ENCODE results near the gene MANEA.

MANEA gene

DNA sequence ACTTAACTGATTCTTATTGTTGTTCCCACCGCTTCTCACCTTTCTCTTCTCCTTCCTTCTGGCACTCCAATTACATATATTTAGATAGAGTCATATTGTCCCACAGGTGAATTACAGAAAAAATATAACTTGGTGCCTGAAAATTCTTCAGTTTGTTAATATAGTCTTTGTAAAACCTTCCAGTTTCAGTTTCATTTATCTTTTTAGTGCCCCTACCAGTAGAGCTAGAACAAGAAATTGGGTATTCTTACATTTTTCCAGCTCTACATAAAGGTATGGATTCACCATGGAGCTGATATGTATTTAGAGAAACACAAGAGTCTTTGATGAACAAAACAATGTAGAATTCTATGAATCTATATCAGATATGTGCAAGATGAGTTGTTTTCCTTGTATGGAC is 10.7 kb downstream of the MANEA start:
- Histone ChIP-seq H3K27ac (replicated peaks) (no peak overlapping the region), H3K27me3 (ENCODE audit: insufficient read depth, poor library complexity, severe bottlenecking) (no peaks in the 10 kb centered on the region), H3K4me3 (replicated peaks; ENCODE audit: insufficient read depth, low read length) (no peak overlapping the region)
- TF ChIP-seq POLR2AphosphoS5 (IDR thresholded peaks at IDR 0.05; ENCODE audit: low read depth) = no peak
- TF ChIP-seq, protein P1, sequence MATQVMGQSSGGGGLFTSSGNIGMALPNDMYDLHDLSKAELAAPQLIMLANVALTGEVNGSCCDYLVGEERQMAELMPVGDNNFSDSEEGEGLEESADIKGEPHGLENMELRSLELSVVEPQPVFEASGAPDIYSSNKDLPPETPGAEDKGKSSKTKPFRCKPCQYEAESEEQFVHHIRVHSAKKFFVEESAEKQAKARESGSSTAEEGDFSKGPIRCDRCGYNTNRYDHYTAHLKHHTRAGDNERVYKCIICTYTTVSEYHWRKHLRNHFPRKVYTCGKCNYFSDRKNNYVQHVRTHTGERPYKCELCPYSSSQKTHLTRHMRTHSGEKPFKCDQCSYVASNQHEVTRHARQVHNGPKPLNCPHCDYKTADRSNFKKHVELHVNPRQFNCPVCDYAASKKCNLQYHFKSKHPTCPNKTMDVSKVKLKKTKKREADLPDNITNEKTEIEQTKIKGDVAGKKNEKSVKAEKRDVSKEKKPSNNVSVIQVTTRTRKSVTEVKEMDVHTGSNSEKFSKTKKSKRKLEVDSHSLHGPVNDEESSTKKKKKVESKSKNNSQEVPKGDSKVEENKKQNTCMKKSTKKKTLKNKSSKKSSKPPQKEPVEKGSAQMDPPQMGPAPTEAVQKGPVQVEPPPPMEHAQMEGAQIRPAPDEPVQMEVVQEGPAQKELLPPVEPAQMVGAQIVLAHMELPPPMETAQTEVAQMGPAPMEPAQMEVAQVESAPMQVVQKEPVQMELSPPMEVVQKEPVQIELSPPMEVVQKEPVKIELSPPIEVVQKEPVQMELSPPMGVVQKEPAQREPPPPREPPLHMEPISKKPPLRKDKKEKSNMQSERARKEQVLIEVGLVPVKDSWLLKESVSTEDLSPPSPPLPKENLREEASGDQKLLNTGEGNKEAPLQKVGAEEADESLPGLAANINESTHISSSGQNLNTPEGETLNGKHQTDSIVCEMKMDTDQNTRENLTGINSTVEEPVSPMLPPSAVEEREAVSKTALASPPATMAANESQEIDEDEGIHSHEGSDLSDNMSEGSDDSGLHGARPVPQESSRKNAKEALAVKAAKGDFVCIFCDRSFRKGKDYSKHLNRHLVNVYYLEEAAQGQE (IDR thresholded peaks at IDR 0.05; ENCODE audit: insufficient replicate concordance, low read depth) = no peak
- no peak for TF ChIP-seq SPI1 (IDR thresholded peaks at IDR 0.05; ENCODE audit: borderline replicate concordance, low read depth)
- TF ChIP-seq GABPA (IDR thresholded peaks at IDR 0.05; ENCODE audit: low read depth) = no peak
- TF ChIP-seq, protein P2, sequence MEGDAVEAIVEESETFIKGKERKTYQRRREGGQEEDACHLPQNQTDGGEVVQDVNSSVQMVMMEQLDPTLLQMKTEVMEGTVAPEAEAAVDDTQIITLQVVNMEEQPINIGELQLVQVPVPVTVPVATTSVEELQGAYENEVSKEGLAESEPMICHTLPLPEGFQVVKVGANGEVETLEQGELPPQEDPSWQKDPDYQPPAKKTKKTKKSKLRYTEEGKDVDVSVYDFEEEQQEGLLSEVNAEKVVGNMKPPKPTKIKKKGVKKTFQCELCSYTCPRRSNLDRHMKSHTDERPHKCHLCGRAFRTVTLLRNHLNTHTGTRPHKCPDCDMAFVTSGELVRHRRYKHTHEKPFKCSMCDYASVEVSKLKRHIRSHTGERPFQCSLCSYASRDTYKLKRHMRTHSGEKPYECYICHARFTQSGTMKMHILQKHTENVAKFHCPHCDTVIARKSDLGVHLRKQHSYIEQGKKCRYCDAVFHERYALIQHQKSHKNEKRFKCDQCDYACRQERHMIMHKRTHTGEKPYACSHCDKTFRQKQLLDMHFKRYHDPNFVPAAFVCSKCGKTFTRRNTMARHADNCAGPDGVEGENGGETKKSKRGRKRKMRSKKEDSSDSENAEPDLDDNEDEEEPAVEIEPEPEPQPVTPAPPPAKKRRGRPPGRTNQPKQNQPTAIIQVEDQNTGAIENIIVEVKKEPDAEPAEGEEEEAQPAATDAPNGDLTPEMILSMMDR (IDR thresholded peaks at IDR 0.05; ENCODE audit: insufficient read depth, low read length) = no peak
- no peak for DNase-seq (ENCODE audit: low read depth in 1 of 2, low spot score in 1 of 2)

DNA sequence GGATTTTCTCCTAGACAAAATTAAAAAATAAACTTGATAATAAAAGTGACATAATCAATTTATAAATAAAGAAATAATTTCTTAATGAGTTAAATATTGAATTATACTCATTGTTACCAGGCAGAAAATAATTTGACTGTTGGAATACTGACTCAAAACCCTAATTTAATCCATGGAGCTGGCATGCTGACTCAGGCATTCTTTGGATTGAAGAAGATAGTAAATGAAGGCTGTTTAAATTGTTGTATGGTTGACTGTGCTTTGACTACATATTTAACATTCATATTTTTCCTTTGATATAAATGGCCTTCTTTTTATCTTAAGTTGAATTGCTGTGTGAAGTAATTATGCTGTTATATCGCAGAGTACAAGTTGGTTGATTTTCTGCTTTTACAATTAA is 11.7 kb downstream of the MANEA start:
- Histone ChIP-seq H3K27me3 (ENCODE audit: insufficient read depth, poor library complexity, severe bottlenecking) (no peaks in the 10 kb centered on the region), H3K27ac (replicated peaks) (no peak overlapping the region), H3K4me3 (replicated peaks; ENCODE audit: insufficient read depth, low read length) (no peak overlapping the region)
- TF ChIP-seq GABPA (IDR thresholded peaks at IDR 0.05; ENCODE audit: low read depth) (no peak), POLR2AphosphoS5 (IDR thresholded peaks at IDR 0.05; ENCODE audit: low read depth) (no peak), SPI1 (IDR thresholded peaks at IDR 0.05; ENCODE audit: borderline replicate concordance, low read depth) (no peak)
- TF ChIP-seq, protein P1 (IDR thresholded peaks at IDR 0.05; ENCODE audit: insufficient replicate concordance, low read depth) = no peak
- TF ChIP-seq, protein P2 (IDR thresholded peaks at IDR 0.05; ENCODE audit: insufficient read depth, low read length) = no peak
- DNase-seq (ENCODE audit: low read depth in 1 of 2, low spot score in 1 of 2) = no peak

DNA sequence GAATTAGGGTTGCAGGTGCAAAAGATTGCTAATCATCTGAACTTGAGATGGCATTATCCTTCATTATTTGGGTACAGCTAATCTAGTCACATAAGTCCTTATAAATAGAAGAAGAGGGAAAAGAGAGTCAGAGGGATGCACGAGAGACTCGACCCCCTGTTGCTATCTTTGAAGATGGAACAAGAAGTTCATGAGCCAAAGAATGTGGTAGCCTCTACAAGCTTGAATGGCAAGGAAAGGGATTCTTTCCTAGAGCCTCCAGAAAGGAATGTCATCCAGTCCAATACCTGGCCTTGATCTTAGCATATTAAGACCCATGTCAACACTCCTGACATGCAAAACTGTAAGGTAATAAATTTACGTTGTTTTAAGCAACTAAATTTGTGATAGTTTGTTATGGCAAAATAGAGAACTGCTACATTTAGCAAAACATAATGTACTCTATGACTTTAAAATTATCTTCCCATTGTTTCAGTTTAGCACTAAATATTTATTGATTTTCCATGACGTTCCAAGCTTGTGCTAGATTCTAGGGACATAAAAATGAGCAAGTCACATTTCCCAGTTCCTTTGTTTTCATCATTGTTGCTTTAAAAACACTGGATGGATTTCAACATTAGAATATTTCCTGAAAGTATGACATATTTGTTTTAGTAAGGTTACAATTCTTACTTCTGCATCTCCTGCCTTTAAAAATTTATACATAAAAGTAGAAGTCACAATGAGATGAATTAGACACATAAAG is 12.7 kb downstream of the MANEA start:
- no peak overlapping the region for H3K27ac ChIP-seq (replicated peaks)
- no peak for DNase-seq (ENCODE audit: low read depth in 1 of 2, low spot score in 1 of 2)
- H3K4me3 ChIP-seq (replicated peaks; ENCODE audit: insufficient read depth, low read length) = no peak overlapping the region
- TF ChIP-seq, protein P2 (IDR thresholded peaks at IDR 0.05; ENCODE audit: insufficient read depth, low read length) = no peak
- TF ChIP-seq POLR2AphosphoS5 (IDR thresholded peaks at IDR 0.05; ENCODE audit: low read depth) = no peak
- TF ChIP-seq SPI1 (IDR thresholded peaks at IDR 0.05; ENCODE audit: borderline replicate concordance, low read depth) = no peak
- TF ChIP-seq, protein P1 (IDR thresholded peaks at IDR 0.05; ENCODE audit: insufficient replicate concordance, low read depth) = no peak
- no peak for TF ChIP-seq GABPA (IDR thresholded peaks at IDR 0.05; ENCODE audit: low read depth)
- H3K27me3 ChIP-seq (ENCODE audit: insufficient read depth, poor library complexity, severe bottlenecking) = no peaks in the 10 kb centered on the region
